Small intestine (tissue), 7 donors: ENCODE results near the gene GUCY1B1. TPM values are rescaled to one million over a fixed set of nuclear protein-coding genes. Genes with fewer than 3 reads are reported as not detected.
"Not testable (repeated sequence)": the region's sequence is repeated elsewhere in the genome, so short reads cannot be mapped to it uniquely, and the experiment has no call there.

Experiments used
- DNase-seq, 2 donors: peaks; one replicate each; pipeline versions ENCODE4 v3.0.0 to v3.0.0-alpha.2; 2013
- FAIRE-seq: peaks from 2 replicates; lab custom pipeline; 2012; peaks lifted over from hg19 to GRCh38; lab: Jason Lieb, UNC
- H3K27ac ChIP-seq, 3 donors: one replicate each; pipeline ENCODE4 v1.5.1; 2013; ENCODE audit warnings: low read length in 2 of 3, mild to moderate bottlenecking in 2 of 3, control low read depth in 1 of 3, inconsistent platforms in 1 of 3, low read depth in 1 of 3, moderate library complexity in 1 of 3
- H3K27me3 ChIP-seq, 3 donors: one replicate each; pipeline ENCODE4 v1.6.1; 2013; ENCODE audit warnings: low read length in 3 of 3, inconsistent platforms in 1 of 3; ENCODE audit not compliant: control insufficient read depth in 3 of 3, insufficient read depth in 3 of 3
- H3K36me3 ChIP-seq, 3 donors: one replicate each; pipeline ENCODE4 v1.6.1; 2013; ENCODE audit warnings: low read length in 3 of 3, inconsistent platforms in 1 of 3, low read depth in 1 of 3, mild to moderate bottlenecking in 1 of 3, moderate library complexity in 1 of 3; ENCODE audit not compliant: control insufficient read depth in 3 of 3, insufficient read depth in 2 of 3
- H3K4me1 ChIP-seq, 3 donors: one replicate each; pipeline ENCODE4 v1.6.1; 2013; ENCODE audit warnings: low read length in 2 of 3, inconsistent platforms in 1 of 3, low read depth in 1 of 3, mild to moderate bottlenecking in 1 of 3, moderate library complexity in 1 of 3; ENCODE audit not compliant: control insufficient read depth in 3 of 3, insufficient read depth in 2 of 3
- H3K4me3 ChIP-seq, 3 donors: one replicate each; pipeline ENCODE4 v1.5.1; 2013; ENCODE audit warnings: low read length in 3 of 3, control low read depth in 1 of 3, inconsistent platforms in 1 of 3, low read depth in 1 of 3, mild to moderate bottlenecking in 1 of 3, moderate library complexity in 1 of 3
- H3K9me3 ChIP-seq, 2 donors: one replicate each; pipeline ENCODE4 v1.6.1; 2013; ENCODE audit warnings: low read depth in 1 of 2, low read length in 1 of 2; ENCODE audit not compliant: control insufficient read depth in 2 of 2, insufficient read depth in 1 of 2
- WGBS, 3 donors: extraction: QIAGEN DNeasy Blood & Tissue Kit; methylation state at CpG; one replicate each; pipeline ENCODE4 v1.1.7; 2013; 5-methylcytosine and 5-hydroxymethylcytosine counted together
- polyA plus RNA-seq, 4 donors: library from polyadenylated mRNA; stranded (reverse) in 3 of 4; unstranded in 1 of 4; fragments of 200-250 nt in 3 of 4; fragments of 120-200 nt in 1 of 4; gene quantifications; one replicate each; pipeline versions ENCODE4 v1.2.1 to v1.2.3, GENCODE V29; 2013
- donor health status: healthy with polysubstance abuse.
- donor health status: control.
- donor health status: control.
- donor health status: Bipolar disorder and iron deficiency.
- donor health status: healthy.

The GUCY1B1 gene
- polyA plus RNA-seq, 4 donors = 0.67 to 8.1 (median 3.2) TPM

DNA sequence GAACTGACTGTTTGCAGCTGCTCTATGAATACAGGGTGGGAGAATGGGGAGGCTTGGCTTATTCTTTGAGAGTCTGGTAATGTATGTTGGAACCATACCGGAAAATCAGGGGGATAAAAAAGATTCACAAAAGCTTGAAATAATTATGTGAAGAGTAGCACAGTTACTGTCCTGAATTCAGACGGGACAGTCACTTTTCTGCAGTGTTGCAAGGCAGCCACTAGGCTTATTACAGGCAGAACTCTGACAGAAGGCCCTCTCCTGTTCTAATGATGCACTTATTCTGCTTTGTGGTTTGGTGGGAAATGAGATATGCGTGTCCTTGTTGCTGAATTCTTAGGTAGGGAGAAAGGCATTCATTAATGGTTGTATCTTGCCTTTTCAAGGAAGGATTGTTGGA, 37.2 kb downstream of the GUCY1B1 start:
- Histone ChIP-seq H3K27me3 (no peaks in the 10 kb centered on the region), H3K9me3 (no peaks in the 10 kb centered on the region), H3K4me1 (no peaks in the 10 kb centered on the region), H3K4me3 (no peak overlapping the region), H3K27ac (no peak overlapping the region), H3K36me3 (peaks cover 0 to 3% (median 0%) of the 10 kb centered on the region in 3 donors)
- DNase-seq (peak in 1 of 2 donors; percentile 13), FAIRE-seq (no peak)
- WGBS, 3 donors = 57 to 61% (median 59%) methylated on average over 3 of the region's 3 CpGs

DNA sequence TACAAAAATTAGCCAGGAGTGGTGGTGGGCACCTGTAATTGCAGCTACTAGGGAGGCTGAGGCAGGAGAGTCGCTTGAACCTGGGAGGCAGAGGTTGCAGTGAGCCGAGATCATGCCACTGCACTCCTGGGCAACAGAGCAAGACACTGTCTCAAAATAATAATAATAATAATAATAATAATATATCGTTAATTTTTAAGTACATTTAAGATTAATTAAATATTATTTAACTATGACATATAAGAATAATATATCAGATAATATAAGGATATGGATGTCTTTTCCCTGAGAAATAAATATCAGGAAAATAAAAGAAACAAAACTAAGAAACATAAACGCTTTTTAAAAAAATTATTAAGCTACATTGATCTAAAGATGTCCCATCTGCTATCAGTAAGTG, 38.8 kb downstream of the GUCY1B1 start:
- H3K4me1 ChIP-seq, H3K9me3 ChIP-seq, H3K27me3 ChIP-seq, DNase-seq, H3K4me3 ChIP-seq, H3K36me3 ChIP-seq, FAIRE-seq, H3K27ac ChIP-seq: not testable (repeated sequence)
- 91 to 93% (median 93%) methylated on average over 4 of the region's 4 CpGs for WGBS, 3 donors

DNA sequence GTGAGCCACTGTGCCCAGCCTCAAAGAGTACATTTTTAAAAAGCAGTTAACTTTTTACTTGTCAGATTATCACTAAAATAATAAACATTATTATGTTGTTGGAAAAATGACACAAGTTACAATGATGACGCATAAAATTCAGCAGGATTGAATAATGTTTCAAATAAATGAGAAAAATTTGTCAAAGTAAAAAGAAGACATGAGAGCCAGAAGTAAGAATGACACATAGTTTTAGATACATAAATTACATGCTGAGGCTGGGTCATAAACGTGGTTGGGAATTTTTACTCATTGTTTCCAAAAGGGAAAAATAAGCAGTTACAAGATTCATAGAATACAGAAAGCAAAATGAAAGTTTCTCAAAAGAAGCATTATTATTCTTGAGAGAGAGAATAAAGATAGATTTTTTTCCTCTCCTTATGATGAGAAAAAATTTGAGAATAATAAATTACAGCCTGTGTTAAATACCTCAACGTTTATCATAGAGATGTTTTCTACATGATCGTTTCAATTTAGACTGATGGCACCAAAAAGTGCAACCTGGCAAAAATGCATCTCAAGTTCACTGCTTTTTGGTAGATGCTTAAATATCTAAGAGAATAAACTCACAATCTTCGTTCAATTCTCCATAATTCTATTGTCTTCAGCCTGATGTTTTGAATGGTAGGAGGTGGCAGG, 40.4 kb downstream of the GUCY1B1 start:
- Histone ChIP-seq H3K27me3 (no peaks in the 10 kb centered on the region), H3K4me3 (no peak overlapping the region), H3K27ac (no peak overlapping the region), H3K36me3 (peaks cover 0 to 3% (median 0%) of the 10 kb centered on the region in 3 donors), H3K9me3 (no peaks in the 10 kb centered on the region), H3K4me1 (no peaks in the 10 kb centered on the region)
- DNase-seq (no peak), FAIRE-seq (no peak)
- WGBS, 3 donors = 73 to 78% (median 77%) methylated on average over 5 of the region's 5 CpGs

DNA sequence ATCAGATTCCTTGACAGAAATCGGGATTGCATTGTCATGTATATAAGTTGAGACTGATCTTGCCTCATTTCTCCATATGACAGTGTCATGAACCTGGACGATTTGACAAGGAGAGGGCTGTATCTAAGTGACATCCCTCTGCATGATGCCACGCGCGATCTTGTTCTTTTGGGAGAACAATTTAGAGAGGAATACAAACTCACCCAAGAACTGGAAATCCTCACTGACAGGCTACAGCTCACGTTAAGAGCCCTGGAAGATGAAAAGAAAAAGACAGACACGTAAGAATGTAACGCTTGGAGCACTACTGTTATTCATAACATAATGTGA, 40.9 kb downstream of the GUCY1B1 start:
- WGBS, 3 donors = 82 to 88% (median 86%) methylated on average over 8 of the region's 8 CpGs
- no peaks in the 10 kb centered on the region for H3K4me1 ChIP-seq
- no peak overlapping the region for H3K27ac ChIP-seq
- H3K9me3 ChIP-seq = no peaks in the 10 kb centered on the region
- H3K27me3 ChIP-seq = no peaks in the 10 kb centered on the region
- FAIRE-seq (no peak), DNase-seq (no peak)
- peaks cover 0 to 3% (median 0%) of the 10 kb centered on the region in 3 donors for H3K36me3 ChIP-seq
- H3K4me3 ChIP-seq = no peak overlapping the region

DNA sequence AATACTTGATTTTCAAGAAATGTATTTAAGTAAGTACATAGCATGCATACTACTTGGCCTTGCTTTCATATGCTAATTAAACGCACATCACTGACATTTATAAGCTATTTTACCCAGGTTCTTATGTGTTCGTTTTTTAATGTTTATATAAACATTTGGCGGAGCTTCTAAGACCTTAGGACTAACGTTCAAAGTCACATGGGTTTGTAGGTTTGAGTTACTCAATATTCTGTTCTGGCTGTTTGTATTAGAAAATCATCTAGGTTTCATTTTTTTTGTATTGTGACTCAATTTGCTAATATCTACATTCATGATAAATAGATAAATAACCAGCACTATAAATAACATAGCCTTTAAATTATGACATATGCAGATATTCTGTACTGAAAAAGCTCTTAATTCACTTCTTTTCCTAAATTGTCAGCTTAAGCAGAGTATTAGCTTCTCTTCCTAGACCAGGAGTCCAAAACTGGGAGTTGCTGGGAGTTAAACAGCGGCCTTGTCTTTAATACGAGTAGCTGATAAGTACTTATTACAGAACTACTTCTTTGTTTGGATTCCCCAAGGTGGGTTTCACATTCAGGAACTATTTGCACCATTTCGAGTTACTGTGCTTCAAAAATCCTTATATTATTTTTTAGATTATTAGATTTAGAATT, 42.0 kb downstream of the GUCY1B1 start:
- DNase-seq (no peak), FAIRE-seq (peak; percentile 41)
- H3K4me3 ChIP-seq = no peak overlapping the region
- H3K27me3 ChIP-seq = no peaks in the 10 kb centered on the region
- H3K36me3 ChIP-seq = peaks cover 0 to 3% (median 0%) of the 10 kb centered on the region in 3 donors
- WGBS, 3 donors = 71 to 77% (median 74%) methylated on average over 7 of the region's 7 CpGs
- H3K4me1 ChIP-seq = no peaks in the 10 kb centered on the region
- no peaks in the 10 kb centered on the region for H3K9me3 ChIP-seq
- H3K27ac ChIP-seq = no peak overlapping the region

DNA sequence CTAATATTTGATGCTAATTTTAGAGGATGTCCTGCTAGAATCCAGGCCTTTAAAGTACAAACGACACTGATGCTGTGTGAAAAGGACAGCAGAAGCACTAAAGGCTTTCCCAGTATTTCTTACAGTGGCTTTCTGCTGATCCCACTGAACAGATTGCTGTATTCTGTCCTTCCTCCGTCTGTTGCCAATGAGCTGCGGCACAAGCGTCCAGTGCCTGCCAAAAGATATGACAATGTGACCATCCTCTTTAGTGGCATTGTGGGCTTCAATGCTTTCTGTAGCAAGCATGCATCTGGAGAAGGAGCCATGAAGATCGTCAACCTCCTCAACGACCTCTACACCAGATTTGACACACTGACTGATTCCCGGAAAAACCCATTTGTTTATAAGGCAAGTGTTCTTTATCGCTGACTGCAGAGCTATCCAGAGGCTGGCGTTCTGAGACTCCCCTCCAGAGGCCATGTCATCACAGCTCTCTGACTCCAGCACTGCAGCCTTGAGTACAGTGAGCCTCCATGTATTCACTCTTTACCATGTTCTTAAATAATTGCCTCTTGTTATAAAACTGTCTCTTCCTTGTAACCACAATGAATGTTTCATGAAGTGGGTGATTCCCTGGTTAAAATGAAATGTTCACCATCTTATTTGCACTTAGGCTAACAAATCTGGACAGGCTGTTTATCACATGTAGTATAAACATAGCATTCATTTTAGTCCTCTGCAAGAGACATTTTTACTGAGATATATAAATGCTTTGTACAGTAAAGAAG, 43.6 kb downstream of the GUCY1B1 start:
- DNase-seq (no peak), FAIRE-seq (no peak)
- no peaks in the 10 kb centered on the region for H3K4me1 ChIP-seq
- no peak overlapping the region for H3K4me3 ChIP-seq
- H3K36me3 ChIP-seq = peaks cover 0 to 3% (median 0%) of the 10 kb centered on the region in 3 donors
- 67 to 80% (median 75%) methylated on average over 9 of the region's 9 CpGs for WGBS, 3 donors
- H3K27me3 ChIP-seq = no peaks in the 10 kb centered on the region
- H3K27ac ChIP-seq = peak overlapping the region in 1 of 3 donors; percentile 27
- no peaks in the 10 kb centered on the region for H3K9me3 ChIP-seq

DNA sequence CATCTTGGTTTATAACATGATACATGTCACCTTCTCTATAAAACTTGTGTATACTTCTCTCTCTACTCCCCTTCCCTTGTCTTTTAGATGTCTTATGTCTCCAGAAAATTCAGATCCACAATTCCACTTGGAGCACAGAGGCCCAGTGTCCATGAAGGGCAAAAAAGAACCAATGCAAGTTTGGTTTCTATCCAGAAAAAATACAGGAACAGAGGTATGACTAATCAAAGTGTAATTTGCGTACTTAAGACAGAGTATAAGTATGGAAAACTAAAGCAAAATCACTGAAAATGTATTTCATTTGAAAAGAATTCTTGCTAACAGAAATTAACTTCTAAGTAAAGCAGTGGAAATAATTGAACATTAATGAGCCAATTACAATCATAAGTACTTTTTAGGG, 46.2 kb downstream of the GUCY1B1 start:
- Histone ChIP-seq H3K27me3 (no peaks in the 10 kb centered on the region), H3K4me3 (no peak overlapping the region), H3K4me1 (no peaks in the 10 kb centered on the region), H3K9me3 (no peaks in the 10 kb centered on the region), H3K36me3 (no peaks in the 10 kb centered on the region), H3K27ac (no peak overlapping the region)
- no peak for DNase-seq
- FAIRE-seq = no peak
- 83 to 93% (median 85%) methylated on average over 1 of the region's 1 CpG for WGBS, 3 donors

DNA sequence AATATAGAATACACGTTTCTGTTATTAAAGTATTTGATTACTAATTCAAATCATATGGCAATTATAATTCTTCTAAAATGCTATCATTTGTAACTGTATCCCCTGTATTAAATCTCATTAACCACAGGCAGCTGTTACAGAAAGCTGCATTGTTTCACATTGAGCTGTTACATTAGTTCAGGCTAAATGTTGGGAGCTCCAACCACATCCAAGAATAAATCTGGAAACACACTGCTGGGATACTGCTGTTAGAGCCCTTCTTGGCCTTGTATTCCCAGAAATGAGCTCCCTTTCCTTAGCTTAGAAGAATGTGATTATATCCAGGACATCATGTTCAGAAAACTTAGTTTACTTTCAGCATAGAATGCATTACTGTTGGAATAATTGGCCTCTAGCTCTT, 48.2 kb downstream of the GUCY1B1 start:
- Histone ChIP-seq H3K9me3 (no peaks in the 10 kb centered on the region), H3K27me3 (no peaks in the 10 kb centered on the region), H3K4me3 (no peak overlapping the region), H3K27ac (no peak overlapping the region), H3K4me1 (no peaks in the 10 kb centered on the region), H3K36me3 (no peaks in the 10 kb centered on the region)
- no peak for DNase-seq
- WGBS, 3 donors = 42 to 57% (median 56%) methylated on average over 1 of the region's 1 CpG
- no peak for FAIRE-seq
